GM12872 (cell line): ENCODE data around the gene C11orf24.

Experiments
- CTCF ChIP-seq: IDR thresholded peaks from 3 replicates; pipeline ENCODE4 v1.5.1; 2011; ENCODE audit warnings: low read depth, mild to moderate bottlenecking, low read length, moderate library complexity; ENCODE audit not compliant: insufficient read depth

The C11orf24 gene

GRCh38 chr11:68282141-68282860 lies 10.5 kb upstream of the C11orf24 start:
- no peak for TF ChIP-seq CTCF

GRCh38 chr11:68279676-68280075 lies 7.9 kb upstream of the C11orf24 start:
- no peak for TF ChIP-seq CTCF

GRCh38 chr11:68276861-68277260 lies 5.1 kb upstream of the C11orf24 start:
- TF ChIP-seq CTCF: no peak

- TF ChIP-seq CTCF: no peak
Observed at GRCh38 chr11:68275721-68276507, 4.1 kb upstream of the C11orf24 start.

- no peak for TF ChIP-seq CTCF
Observed at GRCh38 chr11:68274306-68274705, 2.5 kb upstream of the C11orf24 start.

- TF ChIP-seq CTCF: no peak
Observed at GRCh38 chr11:68273026-68273738, 1.4 kb upstream of the C11orf24 start.
